BLaER1 treated with 17β-estradiol and CSF1 and Interleukin-3, amounts not matched to agents 10 nM and 100 nM (cell line): ENCODE results near the gene TKT.

ENCODE experiments used
- H3K27ac ChIP-seq, 11 experiments: shearing (Covaris generic); formaldehyde crosslinking; 2 replicates each; pipeline ENCODE4 v1.8.1; 2022
- H3K27me3 ChIP-seq, 11 experiments: shearing (Covaris generic); formaldehyde crosslinking; 2 replicates each; pipeline ENCODE4 v1.8.1; 2022
- H3K36me3 ChIP-seq, 11 experiments: shearing (Covaris generic); formaldehyde crosslinking; 2 replicates each; pipeline ENCODE4 v1.8.1; 2022
- H3K4me1 ChIP-seq, 10 experiments: shearing (Covaris generic); formaldehyde crosslinking; 2 replicates each; pipeline ENCODE4 v1.8.1; 2022
- H3K4me2 ChIP-seq, 11 experiments: shearing (Covaris generic); formaldehyde crosslinking; 2 replicates each; pipeline ENCODE4 v1.8.1; 2022
- H3K4me3 ChIP-seq, 10 experiments: shearing (Covaris generic); formaldehyde crosslinking; 2 replicates each; pipeline ENCODE4 v1.8.1; 2022
- H3K9ac ChIP-seq, 11 experiments: shearing (Covaris generic); formaldehyde crosslinking; 2 replicates each; pipeline ENCODE4 v1.8.1; 2022
- H3K9me3 ChIP-seq, 11 experiments: shearing (Covaris generic); formaldehyde crosslinking; replicated peaks in 1 of 11; 2 replicates each; pipeline ENCODE4 v1.8.1; 2022
- H4K20me1 ChIP-seq, 11 experiments: shearing (Covaris generic); formaldehyde crosslinking; 2 replicates each; pipeline ENCODE4 v1.8.1; 2022
- Cebpa-rat ChIP-seq, 11 experiments: shearing (Covaris generic); IDR thresholded peaks; 2 replicates each; pipeline ENCODE4 v1.8.1; 2022

The TKT gene

GRCh38 chr3:53223025-53223424 lies 32.8 kb downstream of the TKT start:
- Histone ChIP-seq H3K36me3 (peaks cover 52 to 67% (median 60%) of the 10 kb centered on the region in 11 experiments), H3K4me3 (no peak overlapping the region), H3K27me3 (no peaks in the 10 kb centered on the region), H3K9ac (no peak overlapping the region), H3K27ac (peak overlapping the region in 1 of 11 experiments; percentile 3; a peak in 1 of 22 replicates), H3K9me3 (no peaks in the 10 kb centered on the region), H4K20me1 (peaks cover 9 to 80% (median 64%) of the 10 kb centered on the region in 11 experiments; a peak in 21 of 22 replicates), H3K4me2 (no peak overlapping the region), H3K4me1 (peaks cover 6 to 22% (median 10%) of the 10 kb centered on the region in 10 experiments)
- TF ChIP-seq Cebpa-rat (IDR thresholded peaks at IDR 0.05): no peak

DNA sequence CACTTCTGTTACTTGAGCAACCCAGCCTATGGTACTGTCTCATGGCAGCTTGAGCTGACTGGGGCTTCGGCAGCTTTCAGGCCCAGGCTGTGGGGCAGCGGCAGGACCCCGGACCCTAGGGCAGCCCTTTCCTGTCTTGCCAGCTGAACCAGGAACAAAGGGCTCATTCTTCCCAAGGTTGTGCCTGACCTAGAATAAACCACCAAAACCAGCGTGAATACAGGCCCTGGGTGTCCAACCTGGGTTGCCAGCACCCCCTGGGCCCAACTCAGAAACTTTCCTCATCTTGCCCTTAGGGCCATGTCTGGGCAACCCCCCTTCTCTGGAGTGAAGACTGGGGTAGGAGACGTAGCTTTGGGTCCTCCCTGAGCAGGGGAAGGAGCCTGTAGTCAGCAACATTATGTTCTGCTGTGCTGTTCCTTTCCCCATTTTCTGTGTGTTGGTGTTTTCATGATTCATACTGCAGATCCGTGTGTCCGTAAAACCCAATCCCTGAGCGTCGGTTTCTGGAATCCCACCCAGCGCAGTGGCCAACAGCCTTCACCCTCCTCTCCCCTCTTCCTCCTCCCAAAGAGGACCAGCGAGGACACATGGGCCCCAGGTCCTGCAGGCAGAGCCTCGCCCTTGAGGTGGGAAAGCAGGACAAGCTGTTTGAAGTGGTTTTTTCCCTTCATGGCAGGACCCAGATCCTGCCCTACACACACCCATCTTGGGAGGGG lies 33.5 kb downstream of the TKT start:
- Histone ChIP-seq H4K20me1 (peaks cover 9 to 73% (median 57%) of the 10 kb centered on the region in 11 experiments; a peak in 21 of 22 replicates), H3K36me3 (peaks cover 45 to 60% (median 53%) of the 10 kb centered on the region in 11 experiments), H3K9ac (0 out of 22 replicates have a peak overlapping the region, but pooled peaks of 1 of the 11 experiments have one; percentile 19), H3K4me1 (peaks cover 13 to 24% (median 16%) of the 10 kb centered on the region in 10 experiments), H3K27me3 (no peaks in the 10 kb centered on the region), H3K4me3 (no peak overlapping the region), H3K27ac (peak overlapping the region in 1 of 11 experiments; percentile 12; a peak in 2 of 22 replicates), H3K9me3 (peaks cover 0 to 2% (median 0%) of the 10 kb centered on the region in 11 experiments; a peak in 4 of 22 replicates), H3K4me2 (no peak overlapping the region)
- no peak for TF ChIP-seq Cebpa-rat (IDR thresholded peaks at IDR 0.05)

GRCh38 chr3:53221827-53222182 lies 34.0 kb downstream of the TKT start:
- no peak overlapping the region for H3K4me2 ChIP-seq
- TF ChIP-seq Cebpa-rat (IDR thresholded peaks at IDR 0.05): no peak
- no peak overlapping the region for H3K9ac ChIP-seq
- H3K27ac ChIP-seq: 0 out of 22 replicates have a peak overlapping the region, but pooled peaks of 1 of the 11 experiments have one; percentile 12
- no peak overlapping the region for H3K4me3 ChIP-seq
- H4K20me1 ChIP-seq: peaks cover 9 to 68% (median 52%) of the 10 kb centered on the region in 11 experiments; a peak in 21 of 22 replicates
- H3K4me1 ChIP-seq: peaks cover 13 to 24% (median 18%) of the 10 kb centered on the region in 10 experiments
- H3K36me3 ChIP-seq: peaks cover 40 to 55% (median 48%) of the 10 kb centered on the region in 11 experiments
- peaks cover 0 to 7% (median 0%) of the 10 kb centered on the region in 11 experiments; a peak in 8 of 22 replicates for H3K9me3 ChIP-seq
- H3K27me3 ChIP-seq: no peaks in the 10 kb centered on the region

DNA sequence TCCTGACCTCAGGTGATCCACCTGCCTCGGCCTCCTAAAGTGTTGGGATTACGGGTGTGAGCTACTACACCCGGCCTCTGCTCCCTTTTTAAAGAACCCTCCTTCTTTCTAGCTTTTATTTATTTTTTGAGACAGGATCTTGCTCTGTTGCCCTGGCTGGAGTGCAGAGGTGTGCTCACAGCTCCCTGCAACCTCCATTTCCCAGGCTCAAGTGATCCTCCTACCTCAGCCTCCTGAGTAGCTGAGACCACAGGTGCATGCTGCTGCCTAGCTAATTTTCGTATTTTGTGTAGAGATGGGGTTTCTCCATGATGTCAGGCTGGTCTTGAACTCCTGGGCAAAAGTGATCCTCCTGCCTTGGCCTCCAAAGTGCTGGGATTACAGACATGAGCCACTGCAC lies 34.5 kb downstream of the TKT start:
- no peak for TF ChIP-seq Cebpa-rat (IDR thresholded peaks at IDR 0.05)
- peaks cover 35 to 50% (median 43%) of the 10 kb centered on the region in 11 experiments for H3K36me3 ChIP-seq
- H3K9me3 ChIP-seq: peaks cover 0 to 12% (median 0%) of the 10 kb centered on the region in 11 experiments; a peak in 8 of 22 replicates
- H3K4me2 ChIP-seq: no peak overlapping the region
- no peak overlapping the region for H3K9ac ChIP-seq
- H4K20me1 ChIP-seq: peaks cover 7 to 63% (median 47%) of the 10 kb centered on the region in 11 experiments; a peak in 21 of 22 replicates
- H3K27ac ChIP-seq: no peak overlapping the region
- peaks cover 13 to 24% (median 18%) of the 10 kb centered on the region in 10 experiments for H3K4me1 ChIP-seq
- H3K4me3 ChIP-seq: no peak overlapping the region
- no peaks in the 10 kb centered on the region for H3K27me3 ChIP-seq

DNA sequence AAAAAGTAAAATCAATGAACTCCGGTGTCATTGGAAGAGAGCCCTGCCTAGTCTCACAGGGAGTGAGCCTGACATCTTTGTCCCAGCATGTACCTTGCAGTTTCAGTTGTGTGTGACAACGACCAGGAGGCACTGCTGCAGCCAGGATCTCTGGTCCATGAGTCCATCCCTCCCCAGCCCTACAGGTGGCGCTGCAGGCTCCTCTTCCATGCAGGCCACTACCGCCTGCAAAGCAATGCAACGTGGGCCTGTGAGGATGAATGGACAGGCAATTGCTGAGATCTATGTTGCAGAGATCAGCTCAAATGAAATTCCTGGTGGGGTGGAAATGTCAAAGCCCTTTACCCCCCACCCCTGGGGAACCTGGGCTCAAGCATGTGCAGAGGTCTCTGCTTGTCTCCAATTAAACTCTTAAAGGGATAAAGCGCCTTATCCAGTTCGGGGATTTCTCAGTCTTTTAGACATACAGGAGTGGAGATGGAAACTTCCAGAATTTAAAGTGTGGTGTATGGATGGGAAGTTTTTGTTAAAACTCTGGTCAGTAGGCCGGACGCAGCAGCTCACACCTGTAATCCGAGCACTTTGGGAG lies 35.8 kb downstream of the TKT start:
- Histone ChIP-seq H3K4me1 (peaks cover 12 to 22% (median 15%) of the 10 kb centered on the region in 10 experiments), H3K9ac (no peak overlapping the region), H3K4me3 (no peak overlapping the region), H4K20me1 (peaks cover 0 to 50% (median 34%) of the 10 kb centered on the region in 11 experiments; a peak in 16 of 22 replicates), H3K27me3 (no peaks in the 10 kb centered on the region), H3K36me3 (peaks cover 22 to 37% (median 30%) of the 10 kb centered on the region in 11 experiments), H3K9me3 (peaks cover 0 to 16% (median 0%) of the 10 kb centered on the region in 11 experiments; a peak in 8 of 22 replicates), H3K27ac (no peak overlapping the region), H3K4me2 (no peak overlapping the region)
- no peak for TF ChIP-seq Cebpa-rat (IDR thresholded peaks at IDR 0.05)

DNA sequence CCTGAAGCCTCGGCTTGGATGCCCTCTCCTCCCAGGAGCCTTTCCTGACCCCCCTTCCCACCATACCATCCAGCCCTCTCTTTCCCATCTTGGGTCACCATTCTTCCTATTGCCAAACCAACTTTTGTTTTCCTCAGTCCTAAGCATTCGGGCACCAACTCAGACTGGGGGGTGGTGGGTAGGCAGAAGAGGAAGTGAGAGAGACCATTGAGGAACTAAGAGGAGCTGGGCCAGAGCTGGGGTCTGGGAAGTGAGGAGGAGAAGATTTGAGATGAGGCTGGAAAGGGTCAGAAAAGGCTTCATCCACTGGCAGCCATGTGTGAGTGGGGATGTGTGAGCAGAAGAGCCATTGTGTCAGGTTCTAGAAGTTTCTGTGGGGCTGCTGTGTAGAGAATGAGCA lies 37.7 kb downstream of the TKT start:
- Histone ChIP-seq H3K4me3 (no peak overlapping the region), H3K9me3 (peaks cover 0 to 16% (median 0%) of the 10 kb centered on the region in 11 experiments; a peak in 8 of 22 replicates), H3K27me3 (no peaks in the 10 kb centered on the region), H3K4me1 (peaks cover 5 to 24% (median 14%) of the 10 kb centered on the region in 10 experiments; a peak in 16 of 20 replicates), H3K27ac (peak overlapping the region in 9 of 11 experiments; percentile 6 to 72 (median 61); a peak in 15 of 22 replicates), H4K20me1 (peaks cover 0 to 31% (median 16%) of the 10 kb centered on the region in 11 experiments; a peak in 13 of 22 replicates), H3K9ac (peak overlapping the region in 2 of 11 experiments; percentile 6 to 43; a peak in 1 of 22 replicates), H3K36me3 (peaks cover 3 to 18% (median 11%) of the 10 kb centered on the region in 11 experiments; a peak in 20 of 22 replicates), H3K4me2 (peak overlapping the region in 8 of 11 experiments; percentile 12 to 75 (median 61); a peak in 15 of 22 replicates)
- no peak; a peak in 1 of 22 replicates for TF ChIP-seq Cebpa-rat (IDR thresholded peaks at IDR 0.05)

GRCh38 chr3:53217175-53217574 lies 38.6 kb downstream of the TKT start:
- Histone ChIP-seq H3K4me2 (peak overlapping the region in 3 of 11 experiments; percentile 54 to 75 (median 70); a peak in 4 of 22 replicates), H3K9me3 (peaks cover 0 to 16% (median 0%) of the 10 kb centered on the region in 11 experiments; a peak in 8 of 22 replicates), H3K36me3 (peaks cover 0 to 9% (median 2%) of the 10 kb centered on the region in 11 experiments; a peak in 6 of 22 replicates), H3K4me3 (no peak overlapping the region), H3K4me1 (peaks cover 5 to 34% (median 21%) of the 10 kb centered on the region in 10 experiments; a peak in 16 of 20 replicates), H3K27me3 (no peaks in the 10 kb centered on the region), H3K27ac (peak overlapping the region in 8 of 11 experiments; percentile 6 to 72 (median 64); a peak in 8 of 22 replicates), H3K9ac (no peak overlapping the region), H4K20me1 (peaks cover 0 to 21% (median 7%) of the 10 kb centered on the region in 11 experiments; a peak in 10 of 22 replicates)
- TF ChIP-seq Cebpa-rat (IDR thresholded peaks at IDR 0.05): no peak

DNA sequence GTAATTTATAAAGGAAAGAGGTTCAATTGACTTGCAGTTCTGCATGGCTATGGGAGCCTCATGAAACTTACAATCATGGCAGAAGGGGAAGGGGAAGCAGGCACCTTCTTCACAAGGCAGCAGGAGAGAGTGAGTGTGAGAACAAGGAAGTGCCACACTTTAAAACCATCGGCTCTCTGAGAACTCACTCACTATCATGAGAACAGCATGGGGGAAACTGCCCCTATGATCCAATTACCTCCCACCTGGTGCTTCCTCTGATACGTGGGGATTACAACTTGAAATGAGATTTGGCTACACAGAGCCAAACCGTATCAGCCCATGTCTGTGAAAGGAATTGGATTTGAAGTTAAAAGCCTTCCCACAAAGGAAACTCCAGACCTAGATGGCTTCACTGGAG lies 39.1 kb downstream of the TKT start:
- Histone ChIP-seq H3K36me3 (peaks cover 0 to 8% (median 0%) of the 10 kb centered on the region in 11 experiments; a peak in 2 of 22 replicates), H3K4me2 (no peak overlapping the region)

More for the DNA sequence above, 39.1 kb downstream of the TKT start:
- no peak for TF ChIP-seq Cebpa-rat (IDR thresholded peaks at IDR 0.05)
- peaks cover 0 to 16% (median 0%) of the 10 kb centered on the region in 11 experiments; a peak in 8 of 22 replicates for H3K9me3 ChIP-seq
- peaks cover 5 to 38% (median 25%) of the 10 kb centered on the region in 10 experiments; a peak in 16 of 20 replicates for H3K4me1 ChIP-seq
- no peak overlapping the region for H3K4me3 ChIP-seq
- no peaks in the 10 kb centered on the region for H3K27me3 ChIP-seq
- H3K27ac ChIP-seq: no peak overlapping the region
- no peak overlapping the region for H3K9ac ChIP-seq
- peaks cover 0 to 17% (median 3%) of the 10 kb centered on the region in 11 experiments; a peak in 8 of 22 replicates for H4K20me1 ChIP-seq
